Stimulated activated CD8-positive, alpha-beta memory T cell treated with anti-CD3 and anti-CD28 coated beads, Interleukin-4, amount 100 ng/mL, for 24 hours (primary cell): ENCODE measurements around the gene ACYP2.
"Not testable (repeated sequence)": the region's sequence is repeated elsewhere in the genome, so short reads cannot be mapped to it uniquely, and the experiment has no call there.

Experiments
- DNase-seq: peaks from one replicate; pipeline ENCODE4 v3.0.0-alpha.2; 2020; ENCODE audit warnings: low read depth

The ACYP2 gene

DNA sequence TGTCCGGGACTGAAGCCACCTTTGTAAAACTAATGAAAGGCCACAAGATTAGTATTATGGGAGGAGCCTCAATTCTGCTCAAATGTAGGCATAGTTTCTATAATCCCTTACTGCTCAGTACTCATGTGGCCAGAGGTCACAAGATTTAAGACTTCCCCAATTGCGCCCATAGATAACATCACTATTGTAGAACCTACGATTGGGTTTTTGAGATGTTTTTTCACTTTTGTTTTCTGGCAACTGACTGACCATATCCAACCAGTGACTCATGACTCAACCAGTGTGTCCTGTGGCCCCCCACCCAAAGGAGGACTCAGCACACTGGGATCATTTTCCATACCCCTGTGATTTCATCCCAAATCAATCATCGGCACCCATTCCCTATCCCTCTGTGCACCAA lies 155.8 kb downstream of the ACYP2 start:
- no peak for DNase-seq

DNA sequence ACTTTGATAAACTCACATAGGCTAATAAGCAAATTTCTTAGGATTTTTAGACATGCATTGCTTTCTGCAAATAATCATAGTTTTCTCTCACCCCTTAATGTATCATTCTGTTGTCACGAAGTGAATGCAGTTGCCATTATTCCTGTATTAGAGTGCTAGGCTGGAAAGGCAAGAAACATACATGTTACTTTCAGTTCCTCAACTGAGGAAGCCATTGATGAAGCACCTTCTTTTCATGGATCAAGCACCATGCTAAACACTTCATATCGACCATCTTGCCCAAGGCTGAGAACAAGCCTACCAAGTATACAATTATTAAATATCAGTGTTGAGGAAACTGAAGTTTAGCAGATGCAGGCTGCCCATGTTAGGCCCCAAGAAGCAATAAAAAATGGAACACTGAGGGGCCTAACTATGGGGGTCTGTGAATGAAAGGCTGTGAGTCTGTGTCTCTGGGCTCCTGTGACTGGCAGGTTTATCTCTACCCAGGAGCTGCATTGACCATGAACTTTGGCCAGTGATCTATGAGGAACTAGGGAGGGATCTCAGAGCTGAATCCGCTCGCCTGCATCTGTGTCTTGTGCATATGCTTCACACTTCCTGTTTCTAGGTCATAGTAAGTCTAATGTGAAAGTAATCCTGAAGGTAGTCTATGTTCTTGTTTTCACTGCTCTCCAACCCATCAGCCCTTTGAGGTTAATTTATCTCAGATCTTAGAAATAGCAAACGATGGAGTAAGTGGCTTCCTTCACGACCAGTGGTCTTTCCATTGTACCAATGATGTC lies 156.6 kb downstream of the ACYP2 start:
- no peak for DNase-seq

DNA sequence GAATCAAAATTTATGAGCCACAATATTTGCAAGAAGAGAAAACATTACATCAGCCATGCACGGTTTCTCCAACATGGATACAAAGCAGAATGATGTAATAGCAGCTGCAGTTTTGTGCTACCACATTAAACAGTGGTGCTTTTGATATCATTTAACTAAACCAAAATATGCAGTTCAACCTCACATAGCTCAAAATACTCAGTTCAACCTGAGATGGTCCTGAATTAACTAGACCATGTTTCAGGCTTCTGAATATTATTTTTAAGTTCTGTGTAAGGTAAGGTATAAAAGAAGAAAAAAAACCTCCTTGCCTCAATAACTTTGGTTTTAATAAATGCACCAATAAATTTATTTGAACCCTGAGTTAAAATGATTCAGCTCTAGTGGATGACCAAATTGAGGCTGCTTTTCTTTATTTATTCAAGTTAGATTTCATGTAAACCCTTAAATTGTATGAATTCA lies 159.4 kb downstream of the ACYP2 start:
- DNase-seq: no peak

DNA sequence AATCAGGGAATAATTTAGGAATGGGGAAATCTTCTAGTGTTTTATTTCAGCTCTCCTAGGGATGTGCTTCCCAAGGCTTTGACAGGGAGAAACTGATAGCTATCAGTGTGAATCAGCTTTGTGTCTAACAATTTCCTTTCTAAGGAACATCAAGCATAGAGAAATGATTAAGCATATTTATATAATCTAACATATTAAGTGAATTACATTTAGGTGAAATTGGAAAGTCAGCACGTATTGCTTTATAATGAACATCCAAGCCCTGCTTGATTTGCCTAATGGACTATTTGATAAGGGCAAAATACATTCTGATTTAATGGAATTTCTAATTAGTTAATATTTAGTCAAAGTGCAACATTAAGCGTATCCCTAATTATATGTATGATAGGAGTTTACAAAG lies 160.1 kb downstream of the ACYP2 start:
- DNase-seq: no peak

DNA sequence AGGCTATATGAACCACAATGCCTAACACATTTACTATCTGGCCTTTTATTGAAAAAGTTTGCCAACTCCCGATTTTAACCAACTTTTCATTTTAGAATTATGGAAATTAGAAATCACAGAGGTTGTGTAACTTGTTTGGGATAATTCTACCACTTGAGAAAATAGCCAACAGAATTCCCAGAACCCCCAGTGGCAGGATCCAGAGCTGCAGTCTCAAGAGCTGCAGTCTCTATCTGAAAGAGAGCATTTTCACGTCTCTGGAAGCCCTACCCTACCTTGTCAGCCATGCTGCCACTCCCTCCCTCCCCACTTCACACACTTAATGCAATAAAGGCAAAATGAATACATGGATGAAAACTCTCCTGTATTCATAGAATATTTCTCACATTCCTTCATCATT lies 164.0 kb downstream of the ACYP2 start:
- no peak for DNase-seq

DNA sequence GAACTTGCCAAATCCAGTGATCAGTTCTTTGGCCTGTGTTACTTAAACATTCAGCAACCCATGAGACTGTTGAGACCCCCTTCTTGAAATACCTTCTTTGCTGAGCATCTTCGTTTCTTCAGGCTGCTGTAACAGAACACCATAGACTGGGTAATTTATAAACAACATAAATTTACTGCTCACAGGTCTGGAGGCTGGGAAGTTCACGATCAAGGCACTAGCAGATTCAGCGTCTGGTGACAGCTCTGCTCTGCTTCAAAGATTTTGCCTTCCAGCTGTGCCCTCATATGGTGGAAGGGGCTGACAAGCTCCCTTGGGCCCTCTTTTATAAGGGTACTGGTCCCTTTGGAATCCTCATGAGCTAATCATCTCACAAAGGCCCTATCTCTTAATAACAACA lies 169.4 kb downstream of the ACYP2 start:
- no peak for DNase-seq

DNA sequence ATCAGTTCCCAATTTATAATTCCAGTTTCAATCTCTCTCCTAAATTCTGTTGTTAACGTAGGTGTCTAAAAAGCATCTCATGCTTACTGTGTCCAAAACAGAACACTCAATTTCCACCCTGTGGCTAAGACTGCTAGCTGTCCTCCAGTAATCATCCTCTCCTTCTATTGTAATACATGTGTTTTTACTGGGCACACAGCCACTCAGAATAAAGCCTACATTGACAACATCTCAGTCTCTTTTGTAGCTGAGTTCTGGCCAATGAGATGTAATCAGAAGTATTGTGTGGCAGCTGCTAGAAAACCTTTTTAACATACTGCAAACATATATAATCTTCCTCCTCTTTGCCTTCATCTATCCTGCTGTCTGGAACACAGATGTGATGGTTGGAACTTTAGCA lies 170.0 kb downstream of the ACYP2 start:
- no peak for DNase-seq

DNA sequence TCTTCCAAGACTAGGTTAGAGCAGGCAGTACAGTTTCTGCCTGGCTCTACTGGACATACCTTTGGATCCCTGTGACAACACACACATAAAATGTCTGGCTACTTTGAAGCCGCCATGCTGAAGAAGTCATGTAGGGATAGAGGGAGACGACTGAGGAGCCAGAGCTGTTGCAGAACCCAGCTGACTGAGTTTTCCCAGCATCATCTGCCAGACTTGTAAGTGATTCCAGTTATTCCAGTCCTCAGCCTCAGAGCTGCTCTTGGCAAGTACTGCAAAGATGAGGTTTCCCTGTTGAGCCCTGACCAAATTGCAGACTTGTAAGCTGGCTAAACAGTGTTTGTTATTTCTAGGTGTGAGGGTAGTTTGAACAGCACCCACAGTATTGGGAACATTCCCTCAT lies 172.1 kb downstream of the ACYP2 start:
- DNase-seq: no peak

DNA sequence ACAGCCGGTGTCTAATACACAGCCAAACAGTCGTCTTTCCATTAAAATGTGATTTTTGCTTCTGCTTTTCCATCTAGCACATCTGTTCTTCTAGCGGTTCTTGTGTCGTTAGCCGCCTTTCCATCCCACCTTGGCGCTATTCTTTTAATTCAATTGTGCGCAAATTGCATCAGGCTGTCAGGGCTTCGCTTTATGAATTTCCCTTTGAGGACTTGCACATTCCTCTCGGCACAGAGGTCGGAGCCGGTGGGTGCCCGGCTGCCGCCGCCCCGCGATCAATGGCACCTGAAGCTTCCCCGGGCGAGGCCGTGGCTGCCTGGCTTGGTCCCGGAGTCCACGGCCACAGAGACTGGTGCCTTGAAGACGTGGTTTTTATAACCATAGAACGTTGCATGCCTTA lies 174.5 kb downstream of the ACYP2 start:
- no peak for DNase-seq

DNA sequence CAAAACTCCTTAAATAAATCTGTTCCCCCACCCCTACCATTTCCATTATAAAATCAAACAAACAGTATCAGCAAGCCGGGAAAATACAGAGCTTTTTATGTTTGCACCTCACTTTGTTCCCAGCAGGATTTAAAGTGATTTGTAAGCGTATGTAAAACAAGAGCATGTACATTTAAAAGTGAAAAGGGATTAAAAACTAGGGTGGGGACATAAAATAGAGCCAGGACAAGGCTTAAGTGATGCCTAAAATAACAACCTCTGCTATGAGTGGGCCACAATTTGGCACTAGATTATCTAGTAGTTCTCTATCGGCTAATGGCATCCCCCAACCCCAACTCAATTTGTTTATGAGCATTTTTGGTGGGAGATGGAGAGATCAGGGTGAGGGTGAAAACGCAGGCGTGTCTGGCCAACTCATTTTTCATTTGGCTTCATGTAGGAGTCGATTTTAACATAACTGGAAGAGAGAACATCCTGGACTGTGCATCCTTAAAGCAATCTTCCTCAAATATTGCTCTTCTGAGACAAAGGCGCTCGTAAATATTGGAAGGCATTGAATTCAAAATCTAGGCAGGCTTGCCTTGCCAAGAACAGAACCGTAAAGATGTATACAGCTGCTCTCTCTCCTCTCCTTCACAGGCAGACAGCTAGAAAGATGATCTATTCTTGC lies 175.1 kb downstream of the ACYP2 start:
- DNase-seq: no peak

DNA sequence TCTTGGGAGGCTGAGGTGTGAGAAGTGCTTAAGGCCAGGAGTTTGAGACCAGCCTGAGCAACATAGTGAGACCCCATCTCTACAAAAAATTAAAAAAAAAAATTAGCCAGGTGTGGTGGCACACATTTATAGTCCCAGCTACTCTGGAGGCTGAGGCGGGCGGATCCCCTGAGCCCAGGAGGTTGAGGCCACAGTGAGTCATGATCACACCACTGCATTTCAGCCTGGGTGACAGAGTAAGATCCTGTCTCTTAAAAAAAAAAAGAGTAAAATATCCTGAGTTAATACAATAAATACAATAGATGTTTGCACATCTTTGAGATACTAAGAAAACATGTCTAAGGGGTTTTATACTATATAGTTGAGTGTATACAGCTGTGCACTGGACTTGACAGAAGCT lies 179.2 kb downstream of the ACYP2 start:
- DNase-seq: not testable (repeated sequence)

DNA sequence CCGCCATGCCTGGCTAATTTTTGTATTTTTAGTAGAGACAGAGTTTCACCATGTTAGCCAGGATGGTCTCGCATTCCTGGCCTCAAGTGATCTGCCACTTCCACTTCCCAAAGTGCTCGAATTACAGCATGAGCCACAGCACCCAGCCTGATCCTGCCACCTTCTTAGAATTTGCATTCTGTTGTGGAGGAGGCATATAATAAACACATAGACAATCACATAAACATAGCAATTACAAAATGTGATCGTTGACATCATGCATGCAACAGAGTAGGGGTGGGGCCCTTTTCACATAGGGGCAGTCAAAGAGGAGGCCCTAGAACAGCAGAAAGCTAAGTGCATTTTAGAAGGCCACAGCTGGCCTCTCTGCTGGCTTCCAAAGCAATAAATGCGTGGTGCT lies 180.5 kb downstream of the ACYP2 start:
- DNase-seq: no peak

DNA sequence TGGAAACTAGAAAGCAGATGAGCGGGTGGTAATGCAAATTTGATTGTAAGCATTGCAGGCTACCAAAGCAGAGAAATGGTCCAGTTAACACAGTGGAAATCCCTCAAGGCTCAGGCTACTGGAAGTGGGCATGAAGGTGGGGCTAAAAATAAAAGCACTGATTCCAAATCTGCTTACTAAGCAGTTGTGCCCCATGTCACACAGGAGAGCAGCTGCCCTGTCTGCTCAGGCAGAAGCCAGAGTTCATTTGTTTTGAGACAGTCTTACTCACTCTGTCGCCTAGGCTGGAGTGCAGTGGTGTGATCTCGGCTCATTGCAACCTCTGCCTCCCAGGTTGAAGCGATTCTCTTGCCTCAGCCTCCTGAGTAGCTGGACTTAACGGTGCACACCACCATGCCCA lies 183.1 kb downstream of the ACYP2 start:
- DNase-seq: no peak

DNA sequence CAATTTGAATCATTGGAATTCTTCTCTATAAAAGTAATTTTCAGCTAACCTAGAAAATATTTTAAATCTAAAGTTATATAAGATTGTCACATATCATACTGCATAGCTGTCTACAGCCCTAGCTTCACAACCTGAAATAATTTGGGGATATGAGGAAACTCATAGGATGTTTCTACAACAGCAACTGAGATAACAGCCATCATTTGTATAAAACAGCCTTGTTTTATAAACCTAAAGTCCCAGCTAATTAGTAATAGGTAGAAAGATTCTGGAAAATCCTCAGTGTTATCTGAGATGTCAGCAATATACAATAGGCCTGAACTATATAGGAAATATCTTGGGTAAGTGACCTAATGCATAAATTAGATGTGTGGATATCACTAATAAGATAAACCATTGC lies 188.2 kb downstream of the ACYP2 start:
- DNase-seq: no peak

DNA sequence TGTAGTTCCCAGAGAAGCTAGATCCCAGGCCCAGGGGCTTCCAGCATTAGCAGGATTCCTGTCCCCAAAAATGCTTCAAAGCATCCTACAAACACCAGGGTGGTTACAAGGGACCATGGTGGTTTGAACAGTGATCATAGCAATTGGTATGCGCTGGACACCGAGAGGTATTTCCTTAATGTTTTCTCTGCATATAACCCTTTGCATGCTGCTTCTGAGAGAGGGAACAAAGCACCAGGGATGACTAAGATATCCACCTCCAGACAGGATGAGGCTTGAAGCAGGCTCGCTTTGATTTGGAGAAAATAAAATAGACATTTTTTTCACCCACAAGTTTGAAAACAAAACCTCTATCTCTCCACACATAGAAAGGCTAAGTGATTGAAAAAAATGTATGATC lies 191.1 kb downstream of the ACYP2 start:
- DNase-seq: no peak

DNA sequence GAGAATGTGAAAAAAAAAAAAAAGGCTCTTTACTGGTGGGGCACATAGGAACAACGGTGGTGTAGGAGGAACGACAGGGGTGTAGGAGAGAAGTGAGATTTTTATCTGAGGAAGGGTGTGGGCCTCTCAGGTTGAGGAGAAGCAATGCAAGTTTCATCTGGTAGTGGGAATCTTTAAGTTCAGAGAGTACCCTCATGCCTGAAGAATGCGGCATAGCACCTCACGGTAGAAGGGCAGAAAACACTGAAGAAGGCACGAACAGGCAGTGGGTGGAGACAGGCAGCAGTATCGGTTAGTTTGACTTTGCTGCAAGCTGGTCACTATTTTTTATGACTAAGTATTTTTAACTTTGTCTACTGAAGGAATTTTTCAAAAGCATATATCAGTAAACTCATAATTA lies 192.8 kb downstream of the ACYP2 start:
- no peak for DNase-seq

DNA sequence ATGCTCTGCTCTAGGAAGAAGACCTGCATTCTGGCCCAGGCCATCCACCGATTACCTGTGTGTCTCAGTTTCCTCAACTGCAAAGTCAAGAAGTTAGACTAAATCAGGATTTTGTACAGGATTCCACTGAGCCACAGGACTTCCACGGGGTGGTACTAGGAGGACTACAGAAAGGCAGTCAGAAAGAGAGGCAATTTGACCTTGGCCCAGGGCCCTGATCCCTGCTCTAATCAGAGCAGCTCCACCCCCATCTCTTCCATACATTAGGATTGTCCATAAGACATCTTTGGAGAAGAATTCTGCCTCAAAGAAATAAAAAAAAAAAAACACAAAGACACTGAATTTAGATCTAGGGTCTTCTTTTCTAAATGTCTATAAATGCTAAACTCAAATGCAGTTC lies 193.4 kb downstream of the ACYP2 start:
- DNase-seq: no peak

DNA sequence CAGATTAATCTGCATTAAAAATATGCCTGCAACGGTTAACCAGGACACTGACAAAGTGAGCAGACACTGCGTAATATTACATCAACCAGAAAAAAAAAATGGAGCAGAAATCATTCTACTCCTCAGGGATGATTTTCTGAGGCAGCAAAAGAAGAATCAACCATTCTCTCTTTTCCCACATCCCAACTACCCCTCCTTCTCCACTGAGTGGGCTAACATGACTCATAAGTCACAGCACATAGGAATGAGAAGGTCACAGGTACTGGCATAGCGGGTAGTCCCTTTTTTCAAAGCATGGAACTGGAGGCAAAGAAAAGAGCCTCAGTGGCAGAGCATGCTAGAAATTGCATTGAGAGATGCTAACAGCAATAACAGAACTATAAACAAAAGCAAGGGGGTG lies 194.9 kb downstream of the ACYP2 start:
- DNase-seq: no peak

DNA sequence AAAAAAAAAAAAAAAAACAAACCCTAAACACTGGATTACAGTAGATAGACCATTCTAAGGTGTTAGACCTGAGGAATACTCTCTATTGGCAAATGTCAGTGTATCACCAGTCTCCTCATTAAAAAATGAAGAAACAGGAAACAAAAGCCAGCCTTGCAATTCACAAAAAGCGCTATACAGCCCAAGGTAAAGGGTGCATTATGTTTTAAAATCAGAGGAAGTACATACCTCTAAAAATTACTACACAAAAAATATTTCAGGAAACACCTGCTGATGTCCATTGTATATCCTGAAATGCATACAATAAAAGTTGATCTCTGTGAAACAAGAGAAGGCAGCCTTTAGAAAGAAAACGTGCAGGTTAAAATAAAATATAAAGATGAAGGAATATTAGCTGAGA lies 195.5 kb downstream of the ACYP2 start:
- DNase-seq: no peak

DNA sequence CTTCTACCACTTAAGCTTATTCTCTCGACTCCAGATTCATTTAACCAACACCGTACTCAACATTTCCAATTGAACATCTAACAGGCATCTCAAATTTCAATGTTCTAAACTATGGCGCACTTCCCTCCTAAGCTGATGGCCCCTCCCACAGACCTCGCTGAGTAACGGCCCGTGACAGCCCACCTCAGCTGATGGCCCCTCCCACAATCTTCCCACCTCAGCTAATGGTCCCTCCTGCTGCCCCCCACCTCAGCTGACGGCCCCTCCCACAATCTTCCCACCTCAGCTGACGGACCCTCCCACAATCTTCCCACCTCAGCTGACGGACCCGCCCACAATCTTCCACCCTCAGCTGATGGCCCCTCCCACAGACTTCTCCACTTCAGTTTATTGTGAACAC lies 197.7 kb downstream of the ACYP2 start:
- no peak for DNase-seq

DNA sequence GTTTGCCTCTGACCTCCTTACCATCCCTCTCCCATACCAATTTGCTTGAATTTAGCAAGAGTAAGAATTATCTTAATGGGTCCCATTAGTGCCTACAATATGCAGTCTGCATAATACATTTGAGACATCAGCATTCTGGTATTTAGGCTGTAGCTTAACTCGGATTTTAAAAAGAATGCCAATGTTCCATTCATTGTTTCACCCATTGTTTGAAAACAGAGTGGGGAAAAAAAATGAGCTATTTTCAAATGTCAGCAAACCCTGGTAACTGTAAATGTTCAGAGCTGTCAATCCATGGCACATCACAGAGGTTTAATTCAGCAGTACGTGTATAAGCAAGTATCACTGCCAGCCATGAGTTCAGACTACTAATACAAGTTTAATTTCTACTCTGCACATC lies 202.6 kb downstream of the ACYP2 start:
- no peak for DNase-seq

DNA sequence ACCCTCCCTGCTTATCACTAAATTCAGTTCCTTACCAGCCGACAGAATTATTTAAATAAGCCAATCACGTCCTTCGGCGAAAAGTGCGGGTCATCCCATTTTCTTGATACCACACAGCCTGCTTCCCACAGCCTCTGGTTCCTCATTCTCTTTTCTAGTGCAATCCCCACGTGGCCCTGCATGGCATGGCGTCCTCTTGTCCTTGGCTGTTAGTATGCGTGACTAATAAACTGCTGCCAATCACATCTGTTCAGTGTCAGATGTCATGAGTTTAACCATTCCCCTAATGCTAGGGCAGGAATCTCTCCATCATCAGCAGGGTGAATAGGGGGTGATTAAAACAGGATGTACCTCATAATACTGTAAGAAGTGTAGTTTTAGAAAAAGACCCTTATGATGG lies 203.4 kb downstream of the ACYP2 start:
- no peak for DNase-seq

DNA sequence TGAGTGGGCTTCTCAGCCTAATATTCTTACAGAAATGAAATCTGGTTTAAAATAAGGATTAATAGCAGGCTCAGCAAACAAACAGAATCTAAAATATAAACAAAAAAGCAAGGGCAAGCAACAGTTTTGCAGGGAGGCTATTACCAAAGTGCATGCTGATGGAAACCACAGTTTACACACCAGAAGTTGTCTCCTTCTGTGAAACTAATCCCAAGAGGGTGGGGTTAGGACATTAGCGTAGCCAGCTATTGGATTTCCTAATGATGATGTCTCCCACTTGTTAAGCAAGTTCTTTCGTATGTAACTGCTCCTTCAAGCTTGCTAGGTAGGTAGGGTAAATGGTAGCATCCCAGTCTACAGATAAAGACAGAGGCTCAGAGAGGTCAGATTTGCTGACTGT lies 205.6 kb downstream of the ACYP2 start:
- no peak for DNase-seq

DNA sequence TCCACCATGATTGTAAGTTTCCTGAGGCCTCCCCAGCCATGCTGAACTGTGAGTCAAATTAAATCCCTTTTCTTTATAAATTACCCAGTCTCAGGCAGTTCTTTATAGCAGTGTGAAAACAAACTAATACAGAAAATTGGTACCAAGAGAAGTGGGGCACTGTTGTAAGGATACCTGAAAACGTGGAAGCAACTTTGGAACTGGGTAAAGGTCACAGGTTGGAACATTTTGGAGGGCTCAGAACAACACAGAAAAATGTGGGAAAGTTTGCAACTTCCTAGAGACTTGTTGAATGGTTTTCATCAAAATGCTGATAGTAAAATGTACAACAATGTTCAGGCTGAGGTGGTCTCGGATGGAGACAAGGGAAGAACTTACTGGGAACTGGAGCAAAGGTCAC lies 209.1 kb downstream of the ACYP2 start:
- not testable (repeated sequence) for DNase-seq
